ENCODE measurements around the gene FKBP2. TPM values are rescaled to one million over a fixed set of nuclear protein-coding genes. Genes with fewer than 3 reads are reported as not detected.
A peak's percentile ranks its signal among the peaks of the same experiment; 100 is the strongest.

The FKBP2 gene
- total RNA-seq, 2 experiments from 2014 or later = 17.2 to 20.0 TPM

DNA sequence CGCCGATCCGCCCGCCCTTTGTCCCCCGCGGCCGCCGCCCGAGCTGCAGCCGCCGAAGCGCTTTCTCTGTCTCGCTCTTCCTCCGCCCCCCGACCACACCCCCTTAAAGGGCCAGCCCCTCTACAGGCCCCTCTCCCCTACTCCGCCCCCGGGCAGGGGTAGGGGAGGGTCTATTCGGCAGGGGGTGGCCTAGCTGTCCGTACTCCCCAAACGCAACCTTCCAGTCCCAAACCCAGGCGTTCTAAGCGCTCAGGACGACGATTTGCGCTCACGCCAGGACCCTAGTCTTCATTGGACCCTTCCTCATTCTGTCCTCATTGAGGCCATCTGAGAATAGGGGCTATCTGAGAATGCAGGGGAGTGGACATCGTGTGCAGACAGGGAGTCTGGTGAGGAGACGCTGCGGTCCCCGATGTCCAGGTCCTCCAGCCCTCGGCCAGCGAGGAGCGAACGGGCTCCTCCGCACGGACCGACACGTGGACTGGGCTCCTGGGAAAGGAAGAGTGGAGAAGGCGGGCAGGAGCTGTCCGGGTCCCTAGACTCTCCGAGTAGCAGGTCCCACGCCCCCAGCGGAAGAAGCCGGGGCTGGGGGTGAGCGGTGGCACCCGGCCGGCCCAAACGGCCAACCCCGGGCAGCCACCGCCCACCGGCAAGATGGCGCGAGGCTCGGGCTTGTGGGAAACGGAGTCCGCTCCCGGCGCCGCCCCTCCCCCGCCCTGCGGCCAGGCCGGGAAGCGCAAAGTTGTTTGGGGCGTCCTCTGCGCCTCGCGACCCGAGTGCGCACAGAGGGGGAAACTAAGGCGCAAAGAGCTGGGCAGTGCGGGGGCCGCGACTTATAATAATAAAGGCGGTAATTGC is 6.2 kb downstream of the FKBP2 start, which contains the start of gene PPP1R14B:
TSS of gene PPP1R14B (minus strand) at position 73 of the 858 bp plus-strand sequence. CDS start 270 bp downstream, outside the sequence.
- peak; percentile 80 for DNase-seq
- H3K4me1 Mint-ChIP-seq (ENCODE audit: low read depth) = peaks cover 29% of the 10 kb centered on the region
- intact Hi-C loops (cut with micrococcal nuclease) = loop anchor here (1.0 to 10.0 kb wide), 7 partner anchors 16 to 838 kb away; partner anchors contain the start of genes BAD, CDCA5, DNAJC4 and ESRRA

DNA sequence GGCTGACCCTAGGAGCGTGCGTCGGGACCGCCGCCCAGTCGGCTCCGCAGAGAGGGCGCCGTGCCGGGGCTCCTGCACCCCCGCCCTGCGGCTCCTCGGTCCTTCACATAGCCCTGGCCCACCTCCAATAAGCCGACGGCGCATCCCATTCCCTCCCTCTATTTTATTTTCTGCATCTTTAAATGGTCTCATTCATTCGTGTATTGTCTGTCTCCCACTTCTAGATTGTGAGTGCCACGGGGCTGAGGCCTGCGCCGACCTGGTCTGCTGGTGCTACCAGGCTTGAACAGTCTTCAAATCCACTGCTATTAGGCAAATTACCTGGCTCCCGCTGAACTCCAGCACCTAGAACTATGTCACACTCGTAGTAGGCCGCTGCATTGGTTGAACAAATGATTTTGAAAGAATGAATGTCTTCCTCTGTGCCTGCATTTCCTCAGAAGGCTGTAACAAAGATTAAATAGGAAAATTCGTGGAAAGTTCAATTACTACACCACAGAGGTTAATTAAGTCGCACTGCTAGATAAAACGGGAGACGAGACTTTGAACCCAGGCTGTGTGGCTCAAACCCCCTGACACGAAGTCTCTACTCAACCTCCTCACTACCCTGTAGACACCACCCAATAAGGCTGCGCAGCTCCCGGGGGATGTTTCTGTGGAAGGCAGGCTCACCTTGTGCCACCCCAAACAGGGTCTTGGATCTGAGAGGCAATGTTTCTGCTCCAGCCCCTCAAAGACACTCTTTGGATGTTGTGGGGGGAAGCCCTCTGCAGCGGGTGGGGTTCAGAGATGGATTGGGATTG is 7.0 kb downstream of the FKBP2 start:
- Mint-ChIP-seq H3K9me3 (no peaks in the 10 kb centered on the region), H3K4me3 (peak overlapping the region; percentile 52), H3K27ac (no peak overlapping the region), H3K4me1 (ENCODE audit: low read depth) (peaks cover 25% of the 10 kb centered on the region), H3K27me3 (ENCODE audit: low read depth) (no peaks in the 10 kb centered on the region), H3K36me3 (ENCODE audit: low read depth) (peaks cover 11% of the 10 kb centered on the region)
- intact Hi-C loops (cut with micrococcal nuclease) = loop anchor here (2.0 to 10.0 kb wide), 2 partner anchors 17 to 837 kb away; partner anchors contain the start of genes CDCA5, DNAJC4 and ZFPL1
- no peak for DNase-seq
- CTCF ChIA-PET = interaction anchor here (0.7 to 1.3 kb wide), 3 partner anchors 14 to 54 kb away, joined by 3 to 4 read pairs (median 3); no protein-coding TSS in a partner anchor

More for the DNA sequence above, 6.2 kb downstream of the FKBP2 start, which contains the start of gene PPP1R14B:
- Mint-ChIP-seq H3K27ac (peak within 1 kb of the TSS; percentile 91), H3K9me3 (no peaks in the 10 kb centered on the region), H3K27me3 (ENCODE audit: low read depth) (no peaks in the 10 kb centered on the region), H3K4me3 (peak within 1 kb of the TSS; percentile 95), H3K36me3 (ENCODE audit: low read depth) (peaks cover 14% of the 10 kb centered on the region)
- CTCF ChIA-PET = interaction anchor here (0.7 to 1.6 kb wide), 4 partner anchors 43 to 55 kb away, joined by 3 to 5 read pairs (median 4); partner anchors contain the start of gene CATSPERZ

DNA sequence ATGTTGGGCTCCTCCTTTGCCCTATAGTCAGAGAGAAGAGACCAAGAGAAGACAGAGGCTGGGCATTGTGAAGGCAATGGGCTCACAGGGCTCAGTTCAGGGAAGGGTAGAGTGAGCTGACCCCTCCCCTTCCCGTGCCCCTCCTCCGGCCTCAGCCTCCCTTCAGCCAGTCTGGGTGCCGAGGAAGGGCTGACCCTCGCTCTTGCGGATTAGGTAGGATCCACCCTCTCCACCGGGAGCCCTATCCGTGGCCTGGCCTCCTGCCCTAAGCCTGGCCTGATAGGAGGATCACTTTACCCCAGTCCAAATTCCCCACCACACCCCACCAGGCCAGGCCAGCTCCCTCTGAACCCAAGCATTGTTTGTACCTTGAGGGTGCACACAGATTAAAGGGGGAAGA is 7.7 kb downstream of the FKBP2 start:
- Mint-ChIP-seq H3K27ac (no peak overlapping the region), H3K4me3 (no peak overlapping the region)

DNA sequence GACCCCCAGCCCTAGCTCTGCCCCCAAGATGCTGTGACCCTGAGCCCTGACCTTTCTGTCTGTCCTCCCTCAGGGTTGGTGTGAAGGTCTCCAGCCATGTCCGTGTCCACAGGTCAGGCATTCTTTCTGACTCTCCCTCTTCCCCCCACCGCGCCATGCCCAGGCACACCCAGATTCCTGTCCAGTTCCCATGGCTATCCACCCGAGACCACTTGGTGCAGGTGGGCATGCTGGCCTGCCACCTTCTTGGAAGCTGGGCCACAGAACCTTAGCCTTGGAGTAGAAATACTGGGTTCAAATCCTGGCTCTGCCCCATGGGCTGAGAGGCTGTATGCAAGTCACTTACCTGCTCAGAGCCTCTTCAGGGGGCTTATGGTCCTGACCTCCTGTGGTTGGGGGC is 8.1 kb downstream of the FKBP2 start:
- H3K36me3 Mint-ChIP-seq (ENCODE audit: low read depth) = peaks cover 1% of the 10 kb centered on the region
- H3K4me3 Mint-ChIP-seq = no peak overlapping the region
- intact Hi-C loops (cut with micrococcal nuclease) = loop anchor here (10.0 kb wide), 1 partner anchor 836 kb away; the partner anchor contains the start of genes CDCA5 and ZFPL1
- H3K9me3 Mint-ChIP-seq = no peaks in the 10 kb centered on the region
- CTCF ChIA-PET = interaction anchor here (1.5 to 4.1 kb wide), 3 partner anchors 23 to 55 kb away, joined by 5 to 23 read pairs (median 10); partner anchors contain the start of gene ESRRA
- H3K27me3 Mint-ChIP-seq (ENCODE audit: low read depth) = no peaks in the 10 kb centered on the region
- H3K27ac Mint-ChIP-seq = no peak overlapping the region
- no peak for DNase-seq
- peaks cover 17% of the 10 kb centered on the region for H3K4me1 Mint-ChIP-seq (ENCODE audit: low read depth)

More for the DNA sequence above, 7.7 kb downstream of the FKBP2 start:
- Mint-ChIP-seq H3K4me1 (ENCODE audit: low read depth) (peaks cover 19% of the 10 kb centered on the region), H3K9me3 (no peaks in the 10 kb centered on the region), H3K36me3 (ENCODE audit: low read depth) (peaks cover 6% of the 10 kb centered on the region), H3K27me3 (ENCODE audit: low read depth) (no peaks in the 10 kb centered on the region)
- intact Hi-C loops (cut with micrococcal nuclease) = loop anchor here (10.0 kb wide), 1 partner anchor 836 kb away; the partner anchor contains the start of genes CDCA5 and ZFPL1
- CTCF ChIA-PET = interaction anchor here (1.0 to 4.1 kb wide), 4 partner anchors 13 to 56 kb away, joined by 3 to 23 read pairs (median 7); partner anchors contain the start of gene ESRRA
- no peak for DNase-seq

DNA sequence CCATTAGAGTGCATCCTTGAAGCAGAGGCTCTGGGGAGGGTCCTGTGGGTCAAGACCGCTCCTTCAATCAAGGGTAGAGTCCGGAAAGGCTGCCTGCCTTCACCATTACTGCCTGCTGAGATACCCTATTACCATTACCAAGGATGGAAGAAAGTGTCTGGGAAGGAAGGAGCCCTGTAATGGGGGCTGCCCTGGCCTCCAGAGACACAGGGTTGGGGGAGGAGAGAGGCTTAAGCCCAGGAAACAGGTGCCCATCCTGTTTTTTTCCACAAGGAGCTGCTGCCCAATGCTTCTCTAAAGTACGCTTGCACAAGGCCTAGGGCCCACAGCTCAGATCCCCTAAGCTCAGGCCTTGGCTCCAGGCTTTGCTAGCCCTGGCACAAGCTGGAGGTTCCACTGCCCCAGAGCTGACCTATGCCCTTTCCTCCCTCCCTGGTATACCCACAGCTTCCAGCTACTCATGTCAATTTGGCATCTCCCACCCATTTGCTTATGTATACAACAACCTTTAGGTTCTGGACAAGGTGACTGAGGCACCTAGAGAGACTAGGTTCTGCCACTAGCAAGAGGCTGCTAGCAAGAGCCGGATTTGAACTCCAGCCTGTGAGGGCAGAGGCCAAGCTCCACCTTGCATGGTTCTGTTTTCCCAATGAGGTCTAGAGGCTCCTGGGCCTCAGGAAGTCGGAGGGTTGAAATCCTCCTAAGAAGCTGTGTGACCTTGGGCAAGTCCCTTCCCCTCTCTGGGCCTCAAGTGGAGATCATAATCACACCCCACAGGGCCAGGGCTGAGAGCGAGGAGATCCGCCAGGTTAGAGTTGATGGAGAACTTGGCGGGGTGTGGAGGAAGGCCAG is 8.9 kb downstream of the FKBP2 start:
- intact Hi-C loops (cut with micrococcal nuclease) = loop anchor here (10.0 kb wide), 1 partner anchor 835 kb away; the partner anchor contains the start of genes CDCA5 and ZFPL1
- Mint-ChIP-seq H3K4me3 (peak overlapping the region; percentile 4), H3K27ac (no peak overlapping the region), H3K9me3 (no peaks in the 10 kb centered on the region), H3K36me3 (ENCODE audit: low read depth) (peaks cover 1% of the 10 kb centered on the region), H3K4me1 (ENCODE audit: low read depth) (peaks cover 17% of the 10 kb centered on the region), H3K27me3 (ENCODE audit: low read depth) (no peaks in the 10 kb centered on the region)
- CTCF ChIA-PET = interaction anchor here (0.6 to 4.1 kb wide), 10 partner anchors 20 to 105 kb away, joined by 3 to 27 read pairs (median 7); partner anchors contain the start of genes CATSPERZ, ESRRA and FERMT3
- DNase-seq = no peak

DNA sequence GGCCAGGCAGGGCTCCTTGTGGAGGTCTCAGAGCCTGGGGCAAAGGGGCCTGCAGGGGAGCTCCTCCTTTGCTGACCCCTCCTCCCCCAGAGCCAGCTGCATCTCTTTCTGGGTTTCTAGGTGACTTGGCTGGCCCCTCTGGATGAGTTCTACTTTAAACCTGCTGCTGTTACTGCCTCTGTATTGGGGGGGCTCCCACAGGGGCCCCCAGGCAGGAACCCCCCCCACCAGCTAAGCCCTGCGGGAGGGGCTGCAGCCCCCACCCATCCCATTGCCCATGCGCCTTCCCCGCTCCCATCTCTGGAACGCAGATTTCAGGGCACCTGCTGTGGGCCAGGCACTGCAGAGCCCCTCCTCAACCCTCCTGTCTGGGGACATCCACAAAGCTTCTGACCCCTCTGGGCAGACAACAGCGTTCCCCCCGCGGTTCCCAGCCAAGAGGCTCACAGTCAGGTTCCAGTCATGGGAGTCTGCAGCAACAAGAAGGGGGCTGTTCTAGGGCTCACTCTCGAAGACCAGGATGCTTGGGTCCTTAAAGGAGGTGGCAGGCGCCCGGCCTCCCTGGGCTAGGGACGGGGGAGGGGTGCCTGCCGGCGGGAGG is 9.6 kb downstream of the FKBP2 start:
- Mint-ChIP-seq H3K4me3 (peak overlapping the region; percentile 76), H3K4me1 (ENCODE audit: low read depth) (peaks cover 13% of the 10 kb centered on the region), H3K27ac (no peak overlapping the region), H3K9me3 (no peaks in the 10 kb centered on the region), H3K27me3 (ENCODE audit: low read depth) (no peaks in the 10 kb centered on the region), H3K36me3 (ENCODE audit: low read depth) (no peaks in the 10 kb centered on the region)
- intact Hi-C loops (cut with micrococcal nuclease) = loop anchor here (1.0 kb wide), 3 partner anchors 19 to 55 kb away; partner anchors contain the start of genes ESRRA and FERMT3
- DNase-seq = no peak
- CTCF ChIA-PET = interaction anchor here (0.5 to 4.1 kb wide), 14 partner anchors 19 to 1431 kb away, joined by 3 to 27 read pairs (median 5); partner anchors contain the start of genes CATSPERZ, ESRRA and FERMT3

DNA sequence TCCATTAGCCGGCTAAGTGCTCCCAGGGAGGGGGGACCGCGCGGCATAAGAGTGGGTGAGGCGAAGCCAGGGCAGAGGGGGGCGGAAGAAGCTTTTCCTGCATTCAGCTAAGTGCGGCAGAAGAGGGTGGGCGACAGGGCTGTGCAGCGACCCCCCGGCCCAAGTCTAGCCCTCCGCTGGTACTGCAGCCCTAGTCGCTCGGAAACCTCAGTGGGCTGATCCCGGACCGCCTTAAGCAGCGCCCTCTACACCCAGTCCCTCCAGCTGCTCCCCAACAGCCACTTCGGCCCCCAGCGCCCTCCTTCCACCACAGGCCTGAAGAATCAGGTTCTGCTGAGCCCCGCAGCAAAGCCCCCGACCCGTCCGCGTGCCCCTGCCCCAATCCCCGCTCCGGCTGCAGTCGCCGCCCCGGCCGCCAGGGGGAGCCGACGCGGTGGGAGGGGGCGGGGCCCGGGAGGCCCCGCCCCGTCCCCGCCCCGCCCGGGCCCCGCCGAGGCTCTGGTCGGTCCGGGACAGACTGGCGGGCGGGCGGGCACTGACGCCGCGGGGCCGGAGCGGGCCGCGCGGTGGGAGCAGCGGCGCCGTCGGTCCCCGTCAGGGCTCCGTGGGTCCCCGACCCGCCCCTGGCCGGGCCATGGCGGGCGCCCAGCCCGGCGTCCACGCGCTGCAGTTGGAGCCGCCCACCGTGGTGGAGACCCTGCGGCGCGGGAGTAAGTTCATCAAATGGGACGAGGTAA is 10.3 kb downstream of the FKBP2 start, which contains the start of gene PLCB3:
TSS of gene PLCB3 (plus strand) at position 515 of the 737 bp plus-strand sequence. CDS start at position 635, 120 bp downstream.
- Mint-ChIP-seq H3K27me3 (ENCODE audit: low read depth) (no peaks in the 10 kb centered on the region), H3K4me1 (ENCODE audit: low read depth) (peaks cover 13% of the 10 kb centered on the region), H3K4me3 (peak within 1 kb of the TSS; percentile 84), H3K27ac (no peak within 1 kb of the TSS), H3K36me3 (ENCODE audit: low read depth) (no peaks in the 10 kb centered on the region), H3K9me3 (no peaks in the 10 kb centered on the region)
- intact Hi-C loops (cut with micrococcal nuclease) = loop anchor here (1.0 kb wide), 3 partner anchors 18 to 54 kb away; partner anchors contain the start of genes ESRRA and FERMT3
- DNase-seq = peak; percentile 54
- CTCF ChIA-PET = interaction anchor here (0.5 to 4.1 kb wide), 12 partner anchors 8 to 1432 kb away, joined by 3 to 27 read pairs (median 6); partner anchors contain the start of genes CATSPERZ, ESRRA and FERMT3

DNA sequence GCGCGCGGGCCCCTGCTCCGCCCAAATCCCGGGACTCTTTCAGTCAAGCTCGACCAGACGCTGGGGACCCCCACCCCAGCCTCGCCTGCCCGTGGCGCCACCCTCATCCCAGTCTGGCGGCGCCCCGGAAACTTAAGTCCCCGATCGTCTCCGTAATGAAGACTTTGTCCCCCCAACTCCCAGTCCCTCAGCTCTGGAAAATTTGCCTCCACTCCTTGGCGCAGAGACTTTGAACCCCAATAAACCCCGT is 10.8 kb downstream of the FKBP2 start:
- Mint-ChIP-seq H3K27me3 (ENCODE audit: low read depth) (no peaks in the 10 kb centered on the region), H3K9me3 (no peaks in the 10 kb centered on the region), H3K4me3 (peak overlapping the region; percentile 84), H3K27ac (no peak overlapping the region), H3K36me3 (ENCODE audit: low read depth) (no peaks in the 10 kb centered on the region), H3K4me1 (ENCODE audit: low read depth) (peaks cover 13% of the 10 kb centered on the region)
- intact Hi-C loops (cut with micrococcal nuclease) = loop anchor here (1.0 kb wide), 3 partner anchors 18 to 54 kb away; partner anchors contain the start of genes ESRRA and FERMT3
- no peak for DNase-seq
- CTCF ChIA-PET = interaction anchor here (1.5 to 4.1 kb wide), 6 partner anchors 9 to 53 kb away, joined by 3 to 27 read pairs (median 14); partner anchors contain the start of genes CATSPERZ, ESRRA and FERMT3

DNA sequence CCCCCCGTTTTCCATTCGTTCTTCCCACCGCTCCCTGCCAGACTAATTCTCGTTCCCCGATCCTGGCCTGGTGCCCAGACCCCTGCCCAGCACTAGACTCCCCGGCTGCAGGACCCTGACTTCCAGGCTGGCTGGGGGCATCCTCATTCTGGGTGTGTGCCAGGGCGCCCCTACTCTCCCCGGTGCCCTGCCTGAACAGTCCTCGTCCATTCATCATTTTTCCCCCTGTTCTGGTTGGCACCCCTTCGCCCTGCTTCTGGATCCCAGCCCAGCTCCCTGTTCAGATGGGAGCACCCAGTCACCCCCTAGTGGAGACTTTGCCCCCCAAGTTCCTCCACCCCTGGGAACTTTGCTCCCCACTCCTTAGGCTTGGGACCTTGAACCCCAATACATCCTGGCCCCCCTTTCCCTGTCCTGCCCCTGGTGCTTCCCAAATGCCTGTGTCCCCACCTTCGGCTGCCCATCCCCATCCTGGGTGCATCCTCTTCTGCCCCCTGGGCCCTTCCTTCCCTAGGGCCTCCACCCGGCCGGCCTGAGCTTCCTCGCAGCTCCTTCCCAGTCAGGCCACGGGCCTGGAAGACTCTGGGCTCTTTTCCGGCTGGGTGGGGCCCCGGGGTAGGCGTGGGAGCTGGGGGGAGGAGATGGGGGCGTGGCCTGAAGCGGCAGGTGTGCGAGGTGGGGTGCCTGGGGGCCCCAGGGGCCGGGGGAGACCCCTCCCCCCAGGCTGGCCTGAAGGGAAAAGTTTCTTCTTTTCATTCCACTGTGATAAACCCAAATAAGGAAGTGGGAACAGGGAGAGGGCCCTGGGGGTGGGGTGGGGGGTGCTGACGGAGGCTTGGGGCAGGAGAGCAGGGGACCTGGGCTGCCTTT is 11.3 kb downstream of the FKBP2 start:
- Mint-ChIP-seq H3K36me3 (ENCODE audit: low read depth) (no peaks in the 10 kb centered on the region), H3K27ac (no peak overlapping the region), H3K4me1 (ENCODE audit: low read depth) (peaks cover 13% of the 10 kb centered on the region), H3K9me3 (no peaks in the 10 kb centered on the region), H3K4me3 (peak overlapping the region; percentile 84), H3K27me3 (ENCODE audit: low read depth) (no peaks in the 10 kb centered on the region)
- intact Hi-C loops (cut with micrococcal nuclease) = no loop called here
- CTCF ChIA-PET = interaction anchor here (0.6 to 4.1 kb wide), 8 partner anchors 9 to 319 kb away, joined by 3 to 27 read pairs (median 8); partner anchors contain the start of genes CATSPERZ, ESRRA and FERMT3
- DNase-seq = no peak

Measured in activated naive CD4-positive, alpha-beta T cell treated with anti-CD3 and anti-CD28 coated beads for 36 hours (primary cell).